SK-N-SH (cell line): Measurements from ENCODE around the gene ETV3.
"Not testable (repeated sequence)": the region's sequence is repeated elsewhere in the genome, so short reads cannot be mapped to it uniquely, and the experiment has no call there.

Source experiments
- CHD2 ChIP-seq: fragments of 150-350 bp; IDR thresholded peaks from 2 replicates; pipeline ENCODE4 v1.6.1; 2018; ENCODE audit warnings: low read length; ENCODE audit not compliant: partially characterized antibody
- CTCF ChIP-seq: fragments of 200-600 bp; sonication (generic); IDR thresholded peaks from 2 replicates; pipeline ENCODE4 v1.6.1; 2017; ENCODE audit warnings: antibody characterized with exemption, mild to moderate bottlenecking, moderate library complexity
- EZH2phosphoT487 ChIP-seq: fragments of 200-600 bp; sonication (generic); IDR thresholded peaks from 2 replicates; pipeline ENCODE4 v1.6.1; 2017; ENCODE audit warnings: low read depth, mixed run types, mild to moderate bottlenecking, antibody characterized with exemption, moderate library complexity, borderline replicate concordance
- IRF3 ChIP-seq: fragments of 150-350 bp; IDR thresholded peaks from 2 replicates; pipeline ENCODE4 v1.6.1; 2016; ENCODE audit warnings: mild to moderate bottlenecking, low read depth, low read length
- MAX ChIP-seq: IDR thresholded peaks from 2 replicates; pipeline ENCODE4 v1.4.0; 2012; ENCODE audit warnings: low read depth
- MXI1 ChIP-seq: IDR thresholded peaks from 2 replicates; pipeline ENCODE4 v1.6.1; 2012; ENCODE audit warnings: mild to moderate bottlenecking, low read depth, low read length, improper control_type of control experiment
- REST ChIP-seq: IDR thresholded peaks from 2 replicates; pipeline ENCODE4 v1.6.1; 2012; ENCODE audit warnings: mild to moderate bottlenecking, low read depth, low read length, moderate library complexity
- USF1 ChIP-seq: IDR thresholded peaks from 2 replicates; pipeline ENCODE4 v1.4.0; 2012; ENCODE audit warnings: low read depth, borderline replicate concordance
- USF2 ChIP-seq: fragments of 150-350 bp; IDR thresholded peaks from 2 replicates; pipeline ENCODE4 v1.6.1; 2017; ENCODE audit warnings: antibody characterized with exemption, low read length, low read depth, borderline replicate concordance

GRCh38 chr1:157173241-157173640, 35.0 kb upstream of the ETV3 start:
- TF ChIP-seq USF1, CHD2, REST, EZH2phosphoT487, IRF3, CTCF, USF2, MAX, MXI1: not testable (repeated sequence)
